Spleen (tissue), 11 donors: ENCODE results near the gene CRB1. TPM values are rescaled to one million over a fixed set of nuclear protein-coding genes. Genes with fewer than 3 reads are reported as not detected.

Source experiments
- DNase-seq: peaks from one replicate; pipeline ENCODE4 v3.0.0-alpha.2; 2020
- H3K27ac ChIP-seq, 8 donors: fragments of 200-600 bp; sonication (generic) in 7 of 8; 1 replicate in 4 of 8; 2 replicates in 4 of 8; pipeline versions ENCODE4 v1.5.0 to v1.8.0; 2016 to 2021; ENCODE audit warnings: inconsistent platforms in 4 of 8, mild to moderate bottlenecking in 4 of 8, moderate library complexity in 1 of 8
- H3K27me3 ChIP-seq, 7 donors: fragments of 200-600 bp; sonication (generic) in 6 of 7; replicated peaks in 1 of 7; 1 replicate in 4 of 7; 2 replicates in 3 of 7; pipeline versions ENCODE4 v1.5.0 to v1.8.0; 2016 to 2021; ENCODE audit warnings: inconsistent platforms in 3 of 7, mild to moderate bottlenecking in 1 of 7
- H3K36me3 ChIP-seq, 6 donors: fragments of 200-600 bp; sonication (generic) in 5 of 6; 1 replicate in 4 of 6; 2 replicates in 2 of 6; pipeline versions ENCODE4 v1.5.0 to v1.8.0; 2016 to 2021; ENCODE audit warnings: inconsistent platforms in 2 of 6
- H3K4me1 ChIP-seq, 6 donors: fragments of 200-600 bp; sonication (generic) in 5 of 6; 1 replicate in 3 of 6; 2 replicates in 3 of 6; pipeline versions ENCODE4 v1.5.0 to v1.8.0; 2016 to 2021; ENCODE audit warnings: inconsistent platforms in 3 of 6
- H3K4me3 ChIP-seq, 8 donors: fragments of 200-600 bp; sonication (generic) in 7 of 8; 1 replicate in 4 of 8; 2 replicates in 4 of 8; pipeline versions ENCODE4 v1.5.0 to v1.8.0; 2016 to 2021; ENCODE audit warnings: inconsistent platforms in 4 of 8, mild to moderate bottlenecking in 4 of 8, moderate library complexity in 2 of 8
- H3K9me3 ChIP-seq, 8 donors: fragments of 200-600 bp; sonication (generic) in 7 of 8; 1 replicate in 4 of 8; 2 replicates in 4 of 8; pipeline versions ENCODE4 v1.5.0 to v1.8.0; 2016 to 2021; ENCODE audit warnings: inconsistent platforms in 4 of 8
- CTCF ChIP-seq, 11 experiments: fragments of 200-600 bp in 7 of 11; fragments of 450-650 bp in 4 of 11; sonication (generic) in 4 of 11; IDR thresholded peaks in 8 of 11; conservative IDR thresholded peaks in 3 of 11; 1 replicate in 7 of 11; 2 replicates in 4 of 11; pipeline versions ENCODE4 v1.4.0 to v1.8.0; 2016 to 2021; ENCODE audit warnings: antibody characterized with exemption in 11 of 11, inconsistent platforms in 4 of 11, mild to moderate bottlenecking in 1 of 11
- POLR2A ChIP-seq, 3 donors: fragments of 450-650 bp; IDR thresholded peaks; one replicate each; pipeline ENCODE4 v1.5.1; 2017; ENCODE audit warnings: antibody characterized with exemption in 3 of 3, mild to moderate bottlenecking in 1 of 3
- POLR2AphosphoS5 ChIP-seq, 3 donors: sonication (generic); formaldehyde crosslinking; IDR thresholded peaks; one replicate each; pipeline ENCODE4 v1.5.1; 2017; ENCODE audit warnings: antibody characterized with exemption in 3 of 3
- WGBS, 5 donors: extraction: QIAGEN DNeasy Blood & Tissue Kit in 3 of 5; methylation state at CpG; one replicate each; pipeline versions ENCODE4 v1.1.5 to v1.1.7; 2013 to 2018; 5-methylcytosine and 5-hydroxymethylcytosine counted together
- intact Hi-C: fragments of 100-400 bp; cut with DNase I; formaldehyde crosslinking; loops from one replicate; pipeline ENCODE4 v1.15.0; 2023; ENCODE audit warnings: low total_unique reads
- polyA plus RNA-seq, 3 donors: library from polyadenylated mRNA; stranded (reverse); fragments of 200-250 nt; gene quantifications; one replicate each; pipeline ENCODE4 v1.2.1, GENCODE V29; 2013
- small RNA-seq, 4 donors: library from RNA; depleted of rRNA; stranded (forward); fragments of <200 nt; gene quantifications; one replicate each; pipeline ENCODE3, GENCODE V24; 2016
- total RNA-seq, 7 donors: library from RNA; depleted of rRNA in 3 of 7; stranded (reverse); fragments of >200 nt in 3 of 7; fragmentation: NEBNext Ultra II Directional in 4 of 7; extraction: Animal tissue kit (Norgen Biotek cat#: 25700) in 4 of 7; gene quantifications; one replicate each; pipeline versions ENCODE4 v1.1.0 to v1.2.1, GENCODE V29; 2016 to 2021
- donor health status: healthy with polysubstance abuse.
- donor health status: DM: no; HTN: no; CAD: no; lungs with moderate emphysema.
- donor health status: DM: no; HTN: no; CAD: no.
- donor health status: Bipolar disorder and iron deficiency.
- donor health status: healthy.
- donor health status: DM: no; HTN: no; CAD: no.
- donor health status: DM: yes; HTN: yes; CAD: no.

Gene CRB1
- total and polyA plus RNA-seq, 10 donors = 0.05 to 0.49 (median 0.20) TPM; not detected in 1

DNA sequence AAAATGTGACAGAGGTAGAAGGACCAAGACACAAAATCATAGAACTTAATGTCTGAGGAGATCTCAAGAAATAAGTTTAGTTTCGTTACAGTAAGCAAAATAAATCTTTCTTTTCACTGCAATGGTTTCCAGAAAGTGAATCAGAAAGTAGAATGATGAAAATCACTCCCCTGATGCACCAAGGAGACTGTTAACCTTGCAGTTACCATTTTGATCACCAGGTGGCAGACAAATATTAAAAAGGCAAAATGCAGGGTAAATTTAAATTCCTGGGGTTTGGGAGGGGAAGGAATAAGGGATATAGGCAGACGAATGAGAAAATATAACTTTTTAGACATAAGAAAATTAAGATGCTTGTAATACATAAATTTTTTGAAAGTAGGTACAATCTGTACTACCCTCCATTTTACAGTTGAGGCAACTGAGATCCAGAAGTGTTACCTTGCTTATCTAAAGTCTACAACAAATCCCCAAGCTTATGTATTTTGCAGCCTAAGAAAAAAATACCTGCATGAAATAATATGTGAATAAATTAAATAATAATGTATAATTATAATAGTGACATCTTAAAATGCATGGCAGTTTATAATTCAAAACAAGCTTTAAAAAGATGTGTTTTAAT lies 253.2 kb downstream of the CRB1 start:
- WGBS, 5 donors = 31 to 38% (median 36%) methylated on average over 2 of the region's 2 CpGs
- Histone ChIP-seq H3K4me3 (no peak overlapping the region), H3K9me3 (no peaks in the 10 kb centered on the region), H3K4me1 (no peaks in the 10 kb centered on the region), H3K27ac (no peak overlapping the region), H3K36me3 (peaks cover 0 to 5% (median 0%) of the 10 kb centered on the region in 6 donors), H3K27me3 (no peaks in the 10 kb centered on the region)
- intact Hi-C loops = loop anchor here (5.0 to 10.0 kb wide), 3 partner anchors 344 to 944 kb away; no protein-coding TSS in a partner anchor
- TF ChIP-seq POLR2A (IDR thresholded peaks at IDR 0.05) = no peak
- TF ChIP-seq CTCF (IDR thresholded peaks at IDR 0.05 in 8 of 11, conservative IDR thresholded peaks at IDR 0.05 in 3 of 11) = peak; percentile 23 to 73 (median 56)
- no peak for TF ChIP-seq POLR2AphosphoS5 (IDR thresholded peaks at IDR 0.05)
- DNase-seq = no peak

DNA sequence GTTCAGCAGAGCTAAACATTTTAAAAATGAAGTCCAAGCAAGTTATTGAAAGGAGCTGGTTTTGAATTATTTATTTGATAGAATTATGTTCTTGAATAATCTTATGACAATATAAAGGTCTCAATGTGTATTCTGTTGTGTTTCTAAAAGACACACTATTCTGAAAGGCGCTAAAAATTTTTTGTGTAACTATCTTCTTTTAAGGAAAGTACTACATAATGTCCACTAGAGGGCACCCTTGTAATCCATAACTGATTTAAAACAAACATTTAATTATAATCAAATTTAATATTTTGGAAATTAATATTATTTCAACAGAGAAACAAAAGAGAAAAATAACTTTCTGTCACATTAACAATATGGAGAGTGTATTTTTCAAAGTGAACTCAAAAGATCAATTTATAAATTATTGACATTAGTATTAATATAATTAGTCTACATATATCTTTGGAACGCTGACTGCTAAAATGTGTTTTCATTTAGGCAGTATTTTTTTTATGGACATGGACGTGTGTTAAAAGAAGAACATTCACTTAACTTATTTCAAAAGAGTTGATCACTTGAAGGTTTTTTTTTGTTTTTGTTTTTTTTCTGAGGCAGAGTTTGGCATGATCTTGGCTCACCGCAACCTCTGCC lies 258.8 kb downstream of the CRB1 start:
- no peak for DNase-seq
- Histone ChIP-seq H3K4me1 (no peaks in the 10 kb centered on the region), H3K9me3 (no peaks in the 10 kb centered on the region), H3K27ac (no peak overlapping the region), H3K36me3 (no peaks in the 10 kb centered on the region), H3K4me3 (no peak overlapping the region), H3K27me3 (no peaks in the 10 kb centered on the region)
- WGBS, 5 donors = 62 to 73% (median 69%) methylated on average over 4 of the region's 4 CpGs
- TF ChIP-seq POLR2A (IDR thresholded peaks at IDR 0.05) (no peak), CTCF (IDR thresholded peaks at IDR 0.05 in 8 of 11, conservative IDR thresholded peaks at IDR 0.05 in 3 of 11) (peak in 10 of 11 experiments; percentile 26 to 76 (median 68))
- intact Hi-C loops = loop anchor here (10.0 kb wide), 2 partner anchors 338 to 938 kb away; no protein-coding TSS in a partner anchor

Small RNAs within 50 kb of the gene (small RNA-seq; reads per million reads assigned to genes)
- gene MRPS21P3 = 0 reads per million in 4 donors

Other genes starting within 250 kb of the CRB1 start
- not detected for gene F13B, start 201.0 kb upstream of the CRB1 start, total RNA-seq
- not detected for gene F13B, start 201.0 kb upstream of the CRB1 start, polyA plus RNA-seq
- 10 to 100 TPM in 1 of 7 donors, 1 to 10 TPM in 6; 1.4 to 13.3 (median 4.9) TPM for gene ASPM, start 121.6 kb upstream of the CRB1 start, total RNA-seq
- gene ASPM, start 121.6 kb upstream of the CRB1 start, polyA plus RNA-seq = 1 to 10 TPM in 1 of 3 donors, under 1 TPM in 2; 0.70 to 3.1 (median 0.77) TPM
- gene ZBTB41, start 67.0 kb upstream of the CRB1 start, total RNA-seq = 10 to 100 TPM; 11.2 to 14.0 (median 12.3) TPM
- 1 to 10 TPM; 2.0 to 3.2 (median 2.4) TPM for gene ZBTB41, start 67.0 kb upstream of the CRB1 start, polyA plus RNA-seq